ENCODE results near the gene CAMKK2.
A peak's percentile ranks its signal among the peaks of the same experiment; 100 is the strongest.
"Not testable (repeated sequence)": the region's sequence is repeated elsewhere in the genome, so short reads cannot be mapped to it uniquely, and the experiment has no call there.

CAMKK2 gene

GRCh38 chr12:121214855-121215745, 81.4 kb downstream of the CAMKK2 start:
- Histone ChIP-seq H3K27me3 (ENCODE audit: control insufficient read depth, insufficient read depth, low read length) (no peaks in the 10 kb centered on the region), H3K9ac (ENCODE audit: low read length) (no peak overlapping the region), H3K4me3 (ENCODE audit: low read length) (no peak overlapping the region), H3K36me3 (ENCODE audit: control insufficient read depth, low read depth, low read length) (no peaks in the 10 kb centered on the region), H3K27ac (ENCODE audit: low read length) (no peak overlapping the region), H3K9me3 (ENCODE audit: control insufficient read depth, low read depth, low read length) (no peaks in the 10 kb centered on the region), H3K4me1 (ENCODE audit: control insufficient read depth, low read depth, low read length) (no peaks in the 10 kb centered on the region)

GRCh38 chr12:121214166-121214777, 82.2 kb downstream of the CAMKK2 start:
- no peaks in the 10 kb centered on the region for H3K9me3 ChIP-seq (ENCODE audit: control insufficient read depth, low read depth, low read length)
- H3K4me1 ChIP-seq (ENCODE audit: control insufficient read depth, low read depth, low read length) = no peaks in the 10 kb centered on the region
- no peak overlapping the region for H3K27ac ChIP-seq (ENCODE audit: low read length)
- H3K27me3 ChIP-seq (ENCODE audit: control insufficient read depth, insufficient read depth, low read length) = peaks cover 2% of the 10 kb centered on the region
- no peaks in the 10 kb centered on the region for H3K36me3 ChIP-seq (ENCODE audit: control insufficient read depth, low read depth, low read length)
- H3K9ac ChIP-seq (ENCODE audit: low read length) = no peak overlapping the region
- no peak overlapping the region for H3K4me3 ChIP-seq (ENCODE audit: low read length)

GRCh38 chr12:121212875-121213274, 83.6 kb downstream of the CAMKK2 start:
- no peaks in the 10 kb centered on the region for H3K36me3 ChIP-seq (ENCODE audit: control insufficient read depth, low read depth, low read length)
- H3K9ac ChIP-seq (ENCODE audit: low read length) = no peak overlapping the region
- H3K4me1 ChIP-seq (ENCODE audit: control insufficient read depth, low read depth, low read length) = no peaks in the 10 kb centered on the region
- no peaks in the 10 kb centered on the region for H3K9me3 ChIP-seq (ENCODE audit: control insufficient read depth, low read depth, low read length)
- H3K4me3 ChIP-seq (ENCODE audit: low read length) = no peak overlapping the region
- no peak overlapping the region for H3K27ac ChIP-seq (ENCODE audit: low read length)
- H3K27me3 ChIP-seq (ENCODE audit: control insufficient read depth, insufficient read depth, low read length) = peaks cover 7% of the 10 kb centered on the region

- Histone ChIP-seq H3K4me1 (ENCODE audit: control insufficient read depth, low read depth, low read length) (no peaks in the 10 kb centered on the region), H3K9me3 (ENCODE audit: control insufficient read depth, low read depth, low read length) (no peaks in the 10 kb centered on the region), H3K27me3 (ENCODE audit: control insufficient read depth, insufficient read depth, low read length) (peaks cover 7% of the 10 kb centered on the region), H3K4me3 (ENCODE audit: low read length) (peak within 1 kb of the TSS; percentile 85), H3K9ac (ENCODE audit: low read length) (peak within 1 kb of the TSS; percentile 79), H3K36me3 (ENCODE audit: control insufficient read depth, low read depth, low read length) (no peaks in the 10 kb centered on the region), H3K27ac (ENCODE audit: low read length) (no peak within 1 kb of the TSS)
Measured at GRCh38 chr12:121209624-121210572, 86.6 kb downstream of the CAMKK2 start, which contains the start of gene P2RX4. Gene P2RX4 (plus strand): TSS chr12:121210129. CDS start chr12:121210165, 36 bp downstream.

DNA sequence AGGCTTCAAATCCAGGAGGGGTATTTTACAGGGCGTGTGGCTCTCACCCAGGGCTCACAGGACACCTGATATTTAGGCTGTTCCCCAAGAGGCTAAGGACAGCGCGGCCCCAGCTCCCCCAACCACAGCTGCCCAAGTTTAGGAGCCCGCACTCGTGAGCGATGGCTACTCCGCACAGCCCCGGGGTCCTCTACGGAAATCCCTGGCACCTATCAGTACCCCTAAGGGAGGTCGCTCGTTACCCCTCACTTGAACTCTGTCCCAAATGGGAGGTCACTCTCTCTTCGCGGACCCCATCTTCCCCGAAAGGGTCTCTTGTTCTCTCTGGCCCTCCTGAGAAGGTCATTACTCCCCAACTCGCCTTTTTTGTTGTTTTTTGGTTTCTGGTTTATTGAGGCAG, 87.3 kb downstream of the CAMKK2 start:
- Histone ChIP-seq H3K4me3 (ENCODE audit: low read length) (no peak overlapping the region), H3K9me3 (ENCODE audit: control insufficient read depth, low read depth, low read length) (no peaks in the 10 kb centered on the region), H3K4me1 (ENCODE audit: control insufficient read depth, low read depth, low read length) (no peaks in the 10 kb centered on the region), H3K27me3 (ENCODE audit: control insufficient read depth, insufficient read depth, low read length) (peaks cover 7% of the 10 kb centered on the region), H3K9ac (ENCODE audit: low read length) (no peak overlapping the region), H3K36me3 (ENCODE audit: control insufficient read depth, low read depth, low read length) (no peaks in the 10 kb centered on the region), H3K27ac (ENCODE audit: low read length) (no peak overlapping the region)

DNA sequence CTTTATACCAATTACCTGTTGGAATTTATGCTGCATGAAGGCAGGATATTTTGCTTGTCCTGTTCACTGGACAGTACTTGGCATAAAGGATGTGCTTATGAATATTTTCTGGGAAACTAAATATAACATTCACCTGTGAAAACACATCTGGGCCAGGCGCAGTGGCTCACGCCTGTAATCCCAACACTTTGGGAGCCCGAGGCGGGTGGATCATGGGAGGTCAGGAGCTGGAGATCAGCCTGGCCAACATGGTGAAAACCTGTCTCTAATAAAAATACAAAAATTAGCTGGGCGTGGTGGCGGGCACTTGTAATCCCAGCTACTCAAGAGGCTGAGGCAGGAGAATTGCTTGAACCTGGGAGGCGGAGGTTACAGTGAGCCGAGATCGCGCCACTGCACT, 87.9 kb downstream of the CAMKK2 start:
- not testable (repeated sequence) for H3K36me3 ChIP-seq (ENCODE audit: control insufficient read depth, low read depth, low read length); H3K4me3 ChIP-seq (ENCODE audit: low read length); H3K9me3 ChIP-seq (ENCODE audit: control insufficient read depth, low read depth, low read length); H3K9ac ChIP-seq (ENCODE audit: low read length); H3K27me3 ChIP-seq (ENCODE audit: control insufficient read depth, insufficient read depth, low read length); H3K27ac ChIP-seq (ENCODE audit: low read length); H3K4me1 ChIP-seq (ENCODE audit: control insufficient read depth, low read depth, low read length)

- Histone ChIP-seq H3K36me3 (ENCODE audit: control insufficient read depth, low read depth, low read length) (no peaks in the 10 kb centered on the region), H3K27me3 (ENCODE audit: control insufficient read depth, insufficient read depth, low read length) (peaks cover 7% of the 10 kb centered on the region), H3K9ac (ENCODE audit: low read length) (no peak overlapping the region), H3K27ac (ENCODE audit: low read length) (no peak overlapping the region), H3K4me1 (ENCODE audit: control insufficient read depth, low read depth, low read length) (no peaks in the 10 kb centered on the region), H3K4me3 (ENCODE audit: low read length) (no peak overlapping the region), H3K9me3 (ENCODE audit: control insufficient read depth, low read depth, low read length) (no peaks in the 10 kb centered on the region)
Measured at GRCh38 chr12:121205491-121205890, 91.0 kb downstream of the CAMKK2 start.

DNA sequence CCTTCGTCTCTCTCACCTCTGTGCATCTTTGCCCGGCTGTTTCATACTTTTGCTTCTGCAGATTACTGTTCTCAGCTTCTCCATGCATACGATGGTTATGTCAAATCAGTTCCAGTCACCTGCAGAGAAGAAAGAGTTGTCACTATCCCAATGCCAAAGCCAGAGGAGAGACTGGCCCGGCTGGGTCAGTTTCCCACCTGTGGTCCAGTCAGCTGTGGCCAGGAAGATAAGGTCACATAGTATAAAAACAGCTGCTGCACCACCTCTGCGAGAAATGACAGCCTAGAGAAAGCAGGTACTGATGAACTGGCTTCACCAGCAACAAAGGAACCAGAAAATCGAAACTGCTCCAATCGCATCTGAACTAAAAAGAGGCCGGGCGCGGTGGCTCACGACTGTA, 93.0 kb downstream of the CAMKK2 start:
- Histone ChIP-seq H3K27me3 (ENCODE audit: control insufficient read depth, insufficient read depth, low read length) (no peaks in the 10 kb centered on the region), H3K4me3 (ENCODE audit: low read length) (no peak overlapping the region), H3K27ac (ENCODE audit: low read length) (no peak overlapping the region), H3K9ac (ENCODE audit: low read length) (no peak overlapping the region), H3K9me3 (ENCODE audit: control insufficient read depth, low read depth, low read length) (no peaks in the 10 kb centered on the region), H3K4me1 (ENCODE audit: control insufficient read depth, low read depth, low read length) (no peaks in the 10 kb centered on the region), H3K36me3 (ENCODE audit: control insufficient read depth, low read depth, low read length) (no peaks in the 10 kb centered on the region)

DNA sequence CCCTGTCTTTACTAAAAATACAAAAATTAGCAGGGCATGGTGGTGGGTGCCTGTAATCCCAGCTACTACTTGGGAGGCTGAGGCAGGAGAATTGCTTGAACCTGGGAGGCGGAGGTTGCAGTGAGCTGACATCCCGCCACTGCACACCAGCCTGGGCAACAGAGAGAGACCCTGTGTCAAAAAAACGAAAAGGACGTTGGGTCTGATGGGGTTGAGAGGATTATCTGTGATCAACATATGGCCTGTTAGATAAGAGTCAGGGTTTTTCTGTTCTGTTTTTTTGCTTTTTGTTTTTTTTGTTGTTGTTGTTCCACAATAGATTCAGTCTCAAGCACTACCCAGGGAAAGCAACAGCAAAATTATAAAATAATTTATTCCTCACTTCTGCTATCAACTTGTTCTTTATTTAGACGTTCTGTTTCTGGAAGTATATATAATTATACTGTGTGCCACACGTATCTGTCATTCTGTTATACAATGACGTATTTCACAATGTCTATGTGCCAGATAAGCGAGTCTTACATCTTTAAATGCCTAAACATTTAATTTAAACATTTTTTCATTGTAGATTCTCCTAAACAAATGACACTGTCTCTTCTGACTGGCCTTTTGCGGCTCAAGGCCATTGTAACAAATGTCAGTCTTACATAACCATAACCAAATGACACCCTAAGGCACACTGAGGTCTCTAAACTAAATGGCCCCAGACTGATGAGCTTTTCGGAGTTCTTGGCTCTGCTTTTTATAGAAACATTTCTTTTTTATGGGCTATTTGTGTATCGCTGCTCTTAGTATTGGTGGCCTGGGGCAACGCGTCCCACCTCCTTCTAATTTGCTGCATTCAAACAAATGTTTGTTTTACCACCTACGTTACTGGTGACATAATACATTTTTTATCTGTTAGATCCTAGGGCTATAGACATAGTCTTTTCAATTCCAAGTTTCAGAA, 93.8 kb downstream of the CAMKK2 start:
- H3K9ac ChIP-seq (ENCODE audit: low read length) = no peak overlapping the region
- H3K4me1 ChIP-seq (ENCODE audit: control insufficient read depth, low read depth, low read length) = no peaks in the 10 kb centered on the region
- H3K36me3 ChIP-seq (ENCODE audit: control insufficient read depth, low read depth, low read length) = no peaks in the 10 kb centered on the region
- no peak overlapping the region for H3K4me3 ChIP-seq (ENCODE audit: low read length)
- no peaks in the 10 kb centered on the region for H3K27me3 ChIP-seq (ENCODE audit: control insufficient read depth, insufficient read depth, low read length)
- no peaks in the 10 kb centered on the region for H3K9me3 ChIP-seq (ENCODE audit: control insufficient read depth, low read depth, low read length)
- H3K27ac ChIP-seq (ENCODE audit: low read length) = no peak overlapping the region

DNA sequence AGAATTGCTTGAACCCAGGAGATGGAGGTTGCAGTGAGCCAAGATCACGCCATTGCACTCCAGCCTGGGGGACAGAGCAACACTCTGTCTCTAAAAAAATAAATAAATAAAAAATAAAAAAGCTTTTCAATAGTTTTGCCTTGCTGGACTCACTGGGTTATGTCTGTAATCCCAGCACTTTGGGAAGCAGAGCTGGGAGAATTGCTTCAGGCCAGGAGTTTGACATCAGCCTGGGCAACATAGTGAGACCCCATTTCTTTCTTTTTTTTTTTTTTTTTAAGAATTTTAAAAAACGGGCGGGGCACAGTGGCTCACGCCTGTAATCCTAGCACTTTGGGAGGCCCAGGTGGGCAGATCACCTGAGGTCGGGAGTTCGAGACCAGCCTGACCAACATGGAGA, 95.4 kb downstream of the CAMKK2 start:
- not testable (repeated sequence) for H3K9ac ChIP-seq (ENCODE audit: low read length); H3K4me1 ChIP-seq (ENCODE audit: control insufficient read depth, low read depth, low read length); H3K36me3 ChIP-seq (ENCODE audit: control insufficient read depth, low read depth, low read length); H3K4me3 ChIP-seq (ENCODE audit: low read length); H3K9me3 ChIP-seq (ENCODE audit: control insufficient read depth, low read depth, low read length); H3K27ac ChIP-seq (ENCODE audit: low read length); H3K27me3 ChIP-seq (ENCODE audit: control insufficient read depth, insufficient read depth, low read length)
